Neural progenitor cell (in vitro differentiated cells): Measurements from ENCODE around the gene SLIT1. TPM values are rescaled to one million over a fixed set of nuclear protein-coding genes. Genes with fewer than 3 reads are reported as not detected.

ENCODE experiments used
- DNase-seq: peaks from one replicate; pipeline ENCODE4 v3.0.0-alpha.2; 2016; ENCODE audit warnings: low spot score
- H2AFZ ChIP-seq: fragments of 200-600 bp; sonication (generic); replicated peaks from 2 replicates; pipeline ENCODE4 v1.6.1; 2016; ENCODE audit warnings: antibody characterized with exemption
- H3F3A ChIP-seq: fragments of 200-600 bp; sonication (generic); 2 replicates; pipeline ENCODE4 v1.6.1; 2016; ENCODE audit warnings: antibody characterized with exemption, low read depth
- H3K27ac ChIP-seq: fragments of 200-600 bp; sonication (generic); 2 replicates; pipeline ENCODE4 v1.5.1; 2016; ENCODE audit warnings: mild to moderate bottlenecking
- H3K27me3 ChIP-seq: fragments of 200-600 bp; sonication (generic); 2 replicates; pipeline ENCODE4 v1.6.1; 2016; ENCODE audit warnings: mild to moderate bottlenecking, moderate library complexity
- H3K36me3 ChIP-seq: fragments of 200-600 bp; sonication (generic); 2 replicates; pipeline ENCODE4 v1.5.1; 2016
- H3K4me1 ChIP-seq: fragments of 200-600 bp; sonication (generic); 2 replicates; pipeline ENCODE4 v1.6.1; 2016; ENCODE audit warnings: mixed run types
- H3K4me2 ChIP-seq: fragments of 200-600 bp; sonication (generic); 2 replicates; pipeline ENCODE4 v1.6.1; 2016
- H3K4me3 ChIP-seq: fragments of 200-600 bp; sonication (generic); 2 replicates; pipeline ENCODE4 v1.5.1; 2016
- H3K79me2 ChIP-seq: fragments of 200-600 bp; sonication (generic); 2 replicates; pipeline ENCODE4 v1.6.1; 2016; ENCODE audit warnings: low read depth
- H3K9ac ChIP-seq: fragments of 200-600 bp; sonication (generic); 2 replicates; pipeline ENCODE4 v1.6.1; 2016
- H3K9me3 ChIP-seq: fragments of 200-600 bp; sonication (generic); 2 replicates; pipeline ENCODE4 v1.5.1; 2016; ENCODE audit warnings: low read depth
- H4K20me1 ChIP-seq: fragments of 200-600 bp; sonication (generic); 2 replicates; pipeline ENCODE4 v1.6.1; 2016; ENCODE audit warnings: low read depth
- H3K27ac Mint-ChIP-seq: 3 replicates; pipeline ENCODE4 v1.8.0; 2021; ENCODE audit warnings: mixed read lengths
- H3K27me3 Mint-ChIP-seq: 2 replicates; pipeline ENCODE4 v1.8.0; 2022; ENCODE audit warnings: low read depth, mild to moderate bottlenecking, inconsistent platforms, moderate library complexity, mixed read lengths; ENCODE audit not compliant: insufficient read depth
- H3K36me3 Mint-ChIP-seq: 3 replicates; pipeline ENCODE4 v1.8.0; 2021; ENCODE audit warnings: mixed read lengths
- H3K4me1 Mint-ChIP-seq: 3 replicates; pipeline ENCODE4 v1.8.0; 2021; ENCODE audit warnings: mixed read lengths
- H3K4me3 Mint-ChIP-seq: 3 replicates; pipeline ENCODE4 v1.8.0; 2021; ENCODE audit warnings: mild to moderate bottlenecking, moderate library complexity, mixed read lengths
- H3K9me3 Mint-ChIP-seq: 3 replicates; pipeline ENCODE4 v1.8.0; 2020; ENCODE audit warnings: mixed read lengths
- CTCF ChIP-seq: fragments of 200-600 bp; sonication (generic); IDR thresholded peaks from 2 replicates; pipeline ENCODE4 v1.5.1; 2017; ENCODE audit warnings: antibody characterized with exemption, mild to moderate bottlenecking
- EZH2 ChIP-seq: fragments of 200-600 bp; sonication (generic); IDR thresholded peaks from 2 replicates; pipeline ENCODE4 v1.6.1; 2017; ENCODE audit warnings: antibody characterized with exemption, mild to moderate bottlenecking, moderate library complexity
- EZH2phosphoT487 ChIP-seq: fragments of 200-600 bp; sonication (generic); IDR thresholded peaks from 2 replicates; pipeline ENCODE4 v1.6.1; 2017; ENCODE audit warnings: antibody characterized with exemption
- total RNA-seq: library from RNA; depleted of rRNA; stranded (reverse); fragments of >200 nt; gene quantifications from 2 replicates; pipeline ENCODE4 v1.2.3, GENCODE V29; 2015; ENCODE audit warnings: low replicate concordance

Gene SLIT1
- total RNA-seq, 1 donor from 2014 or later = 0.92 TPM

GRCh38 chr10:97078261-97078937 is 107.4 kb downstream of the SLIT1 start:
- no peaks in the 10 kb centered on the region for H3K36me3 ChIP-seq
- peaks cover 9% of the 10 kb centered on the region for H3K27me3 ChIP-seq
- Mint-ChIP-seq H3K36me3 (no peaks in the 10 kb centered on the region), H3K27me3 (peaks cover 42% of the 10 kb centered on the region), H3K27ac (no peak overlapping the region), H3K4me3 (no peak overlapping the region), H3K4me1 (peaks cover 11% of the 10 kb centered on the region), H3K9me3 (no peaks in the 10 kb centered on the region)
- no peak for DNase-seq
- no peak overlapping the region for H3K4me3 ChIP-seq
- peaks cover 10% of the 10 kb centered on the region for H3F3A ChIP-seq
- no peak overlapping the region for H3K27ac ChIP-seq
- peaks cover 26% of the 10 kb centered on the region for H3K4me1 ChIP-seq
- H2AFZ ChIP-seq = no peak overlapping the region
- TF ChIP-seq EZH2phosphoT487 (no peak), EZH2 (no peak), CTCF (no peak)
- no peak overlapping the region for H3K4me2 ChIP-seq
- H3K9ac ChIP-seq = no peak overlapping the region
- peaks cover 51% of the 10 kb centered on the region for H4K20me1 ChIP-seq
- H3K9me3 ChIP-seq = no peaks in the 10 kb centered on the region
- H3K79me2 ChIP-seq = no peaks in the 10 kb centered on the region

- H3K27me3 Mint-ChIP-seq = peaks cover 44% of the 10 kb centered on the region
- Histone ChIP-seq H4K20me1 (peaks cover 43% of the 10 kb centered on the region), H3K36me3 (no peaks in the 10 kb centered on the region)
These were observed 109.0 kb downstream of the SLIT1 start for GRCh38 chr10:97076781-97077180.

GRCh38 chr10:97075961-97076525 is 109.7 kb downstream of the SLIT1 start:
- H3K9me3 Mint-ChIP-seq = no peaks in the 10 kb centered on the region
- H3K4me3 ChIP-seq = no peak overlapping the region
- TF ChIP-seq EZH2 (no peak), EZH2phosphoT487 (no peak), CTCF (no peak)
- H3K27ac Mint-ChIP-seq = no peak overlapping the region
- peaks cover 26% of the 10 kb centered on the region for H3K4me1 ChIP-seq
- DNase-seq = no peak
- peaks cover 10% of the 10 kb centered on the region for H3F3A ChIP-seq
- no peaks in the 10 kb centered on the region for H3K79me2 ChIP-seq
- H3K9me3 ChIP-seq = no peaks in the 10 kb centered on the region
- no peak overlapping the region for H3K4me3 Mint-ChIP-seq
- H3K4me2 ChIP-seq = no peak overlapping the region
- no peaks in the 10 kb centered on the region for H3K36me3 Mint-ChIP-seq
- H2AFZ ChIP-seq = no peak overlapping the region
- H3K27ac ChIP-seq = no peak overlapping the region
- H3K27me3 ChIP-seq = peaks cover 19% of the 10 kb centered on the region
- H3K36me3 ChIP-seq = no peaks in the 10 kb centered on the region
- H3K4me1 Mint-ChIP-seq = peaks cover 18% of the 10 kb centered on the region
- peaks cover 37% of the 10 kb centered on the region for H4K20me1 ChIP-seq
- H3K9ac ChIP-seq = no peak overlapping the region
- peaks cover 42% of the 10 kb centered on the region for H3K27me3 Mint-ChIP-seq

More at GRCh38 chr10:97076781-97077180, 109.0 kb downstream of the SLIT1 start:
- H2AFZ ChIP-seq = no peak overlapping the region
- Mint-ChIP-seq H3K4me1 (peaks cover 16% of the 10 kb centered on the region), H3K36me3 (no peaks in the 10 kb centered on the region), H3K27ac (no peak overlapping the region), H3K9me3 (no peaks in the 10 kb centered on the region), H3K4me3 (no peak overlapping the region)
- H3K27me3 ChIP-seq = peaks cover 19% of the 10 kb centered on the region
- no peak overlapping the region for H3K27ac ChIP-seq
- DNase-seq = no peak
- H3K4me2 ChIP-seq = no peak overlapping the region
- peaks cover 26% of the 10 kb centered on the region for H3K4me1 ChIP-seq
- no peaks in the 10 kb centered on the region for H3K9me3 ChIP-seq
- H3K4me3 ChIP-seq = no peak overlapping the region
- H3F3A ChIP-seq = peaks cover 10% of the 10 kb centered on the region
- TF ChIP-seq CTCF (no peak), EZH2phosphoT487 (no peak), EZH2 (no peak)
- H3K79me2 ChIP-seq = no peaks in the 10 kb centered on the region
- no peak overlapping the region for H3K9ac ChIP-seq
